Transverse colon (tissue), 4 donors: ENCODE data around the gene NFATC4.

Experiments used
- CTCF ChIP-seq, 5 experiments: fragments of 200-600 bp in 3 of 5; fragments of 450-650 bp in 2 of 5; sonication (generic) in 3 of 5; IDR thresholded peaks; 1 replicate in 2 of 5; 2 replicates in 3 of 5; pipeline ENCODE4 v1.5.1; 2016 to 2017; ENCODE audit warnings: antibody characterized with exemption in 5 of 5, inconsistent platforms in 3 of 5, mild to moderate bottlenecking in 2 of 5, moderate library complexity in 1 of 5
- EP300 ChIP-seq: sonication (generic); formaldehyde crosslinking; IDR thresholded peaks from one replicate; pipeline ENCODE4 v1.6.1; 2017; ENCODE audit warnings: antibody characterized with exemption, low read depth
- POLR2AphosphoS5 ChIP-seq, 3 donors: sonication (generic); formaldehyde crosslinking; IDR thresholded peaks; one replicate each; pipeline ENCODE4 v1.6.1; 2016; ENCODE audit warnings: antibody characterized with exemption in 3 of 3

GRCh38 chr14:24361326-24361725, 6.7 kb upstream of the NFATC4 start:
- TF ChIP-seq EP300 (no peak), CTCF (IDR thresholded peaks at IDR 0.05) (no peak), POLR2AphosphoS5 (IDR thresholded peaks at IDR 0.05) (no peak)
